GM19395 (cell line): ENCODE data around the gene PCIF1.

Experiments
- ATAC-seq: cut with Tn5 transposase; IDR thresholded peaks from one replicate; pipeline ENCODE4 v1.9.1; 2021; ENCODE audit warnings: mild to moderate bottlenecking, moderate library complexity; ENCODE audit not compliant: unreplicated experiment

Gene PCIF1

DNA sequence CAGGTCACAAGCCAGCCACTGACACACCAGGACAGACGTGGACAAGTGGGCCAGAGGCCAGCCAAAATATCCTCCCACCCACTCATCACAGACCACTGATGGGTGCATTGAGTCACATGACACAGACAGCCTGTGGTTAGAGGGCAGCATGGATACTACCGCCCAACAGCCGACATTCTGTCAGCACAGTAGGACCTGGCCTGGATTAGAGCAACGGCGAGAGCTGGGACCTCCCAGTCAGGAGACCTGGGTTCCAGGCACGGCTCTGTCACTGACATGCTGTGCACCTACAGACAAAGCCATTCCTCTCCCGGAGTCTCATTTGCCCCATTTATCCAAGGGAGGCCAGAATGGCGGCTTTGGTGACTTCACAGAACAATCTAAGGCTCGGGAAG, 29.5 kb downstream of the PCIF1 start:
- no peak for ATAC-seq

- ATAC-seq, result no peak
Observed at GRCh38 chr20:45965169-45966002, 30.9 kb downstream of the PCIF1 start.

- no peak for ATAC-seq
Observed at GRCh38 chr20:45967551-45968080, 33.1 kb downstream of the PCIF1 start.

DNA sequence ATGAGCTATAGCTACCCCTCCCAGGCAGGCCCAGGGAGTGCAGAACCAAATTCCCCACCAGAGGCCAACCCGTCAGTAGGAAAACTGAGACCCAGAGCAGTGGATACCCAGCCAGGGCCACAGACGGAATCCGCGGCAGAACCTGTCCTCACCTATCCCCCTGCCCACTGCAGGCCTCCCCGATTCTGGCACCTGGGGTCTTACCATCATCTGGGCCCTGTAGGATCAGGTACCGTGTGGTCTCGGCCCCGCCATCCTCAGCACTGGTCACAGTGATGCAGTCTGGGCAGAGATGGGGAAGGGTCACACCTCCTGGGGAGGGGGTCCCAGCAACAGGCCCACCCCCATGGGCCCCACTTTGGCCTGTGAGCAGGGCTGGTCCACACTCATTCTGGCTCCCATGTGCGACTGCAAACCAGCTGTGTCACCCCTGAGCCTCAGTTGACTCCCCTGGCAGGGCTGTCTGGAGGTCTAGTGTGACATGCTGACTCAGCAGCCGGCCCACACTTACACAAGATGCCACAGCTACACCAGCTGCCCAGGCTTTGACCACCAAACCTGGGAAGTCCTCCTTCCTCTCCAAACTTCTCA, 33.7 kb downstream of the PCIF1 start:
- ATAC-seq, result no peak

- no peak for ATAC-seq
Observed at GRCh38 chr20:45968801-45969711, 34.6 kb downstream of the PCIF1 start.

DNA sequence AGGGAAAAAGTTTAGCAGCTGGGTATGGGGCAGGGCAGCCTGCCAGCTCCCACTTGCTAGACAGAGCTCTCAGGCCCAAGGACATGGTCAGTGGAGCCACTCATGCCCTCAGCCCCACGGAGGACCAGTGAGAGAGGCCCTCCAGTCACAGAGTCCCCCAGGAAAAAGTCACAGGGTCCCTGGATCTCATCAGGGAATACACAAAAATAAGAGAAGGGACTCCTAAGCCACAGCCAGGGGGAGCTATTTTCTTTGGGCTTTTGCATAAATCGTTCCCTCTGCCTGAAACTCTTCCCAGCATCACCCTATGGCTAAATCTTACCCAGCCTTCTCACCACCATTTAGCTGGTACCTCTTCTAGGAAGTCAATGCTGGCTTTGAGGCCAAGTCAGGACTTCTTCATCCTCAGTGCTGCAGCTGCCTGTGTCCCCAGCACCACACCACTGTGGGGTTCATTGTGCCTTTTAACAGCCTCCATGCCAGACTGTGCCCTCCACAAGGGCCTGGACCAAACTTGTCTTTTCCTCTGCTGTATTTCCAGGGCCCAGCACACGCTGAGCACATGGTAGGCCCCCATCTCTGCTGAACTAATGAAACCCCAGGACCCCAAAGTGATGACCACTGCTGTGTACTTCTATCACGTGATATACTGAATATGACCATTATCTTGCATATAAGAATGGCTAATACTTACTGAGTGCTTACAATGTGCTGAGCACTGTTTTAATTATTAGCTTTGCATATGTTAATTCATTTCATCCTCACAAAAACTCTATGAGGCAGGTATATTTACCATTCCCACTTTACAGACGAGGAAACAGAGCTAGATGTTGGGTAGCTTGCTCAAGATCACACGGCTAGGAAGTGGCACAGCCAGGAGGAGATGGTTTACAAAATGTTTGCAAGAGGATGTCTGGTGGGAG, 35.5 kb downstream of the PCIF1 start:
- ATAC-seq, result no peak

DNA sequence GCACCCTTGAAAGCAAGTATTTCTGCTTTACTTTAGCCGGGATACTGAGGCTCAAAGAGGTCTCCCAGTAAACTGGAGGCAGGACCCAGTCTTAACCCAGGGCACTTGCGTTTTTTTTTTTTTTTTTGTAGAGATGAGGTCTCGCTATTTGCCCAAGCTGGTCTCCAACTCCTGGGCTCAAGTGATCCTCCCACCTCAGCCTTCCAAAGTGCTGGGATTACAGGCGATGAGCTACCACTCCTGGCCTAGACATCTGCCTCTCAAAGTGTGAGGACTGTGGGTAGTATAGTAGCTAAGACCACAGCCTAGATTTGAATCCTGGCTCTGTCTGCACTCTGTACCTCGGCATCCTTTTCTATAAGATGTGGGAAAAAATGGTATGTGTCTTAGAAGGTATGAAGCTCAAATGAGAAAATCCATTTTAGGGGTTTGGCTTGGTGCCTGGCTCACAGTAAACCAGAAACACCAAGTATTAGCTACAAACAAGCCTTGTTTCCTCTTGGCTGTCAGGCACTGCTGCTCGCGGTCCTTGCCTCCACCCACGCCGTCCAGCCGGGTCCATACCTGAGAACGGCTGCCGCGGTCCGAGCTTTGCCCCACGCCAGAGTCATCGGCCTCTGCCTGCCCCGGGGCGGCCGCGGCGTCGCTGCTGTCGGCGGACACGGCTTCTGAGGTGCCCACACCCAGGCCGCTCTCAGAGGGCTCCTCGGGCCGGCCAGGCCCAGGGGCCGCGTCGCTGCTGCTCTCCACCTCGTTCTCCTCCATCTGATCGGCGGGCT, 36.4 kb downstream of the PCIF1 start:
- peak; percentile 9 for ATAC-seq

GRCh38 chr20:45971425-45971674, 36.9 kb downstream of the PCIF1 start:
- ATAC-seq, result peak; percentile 35

DNA sequence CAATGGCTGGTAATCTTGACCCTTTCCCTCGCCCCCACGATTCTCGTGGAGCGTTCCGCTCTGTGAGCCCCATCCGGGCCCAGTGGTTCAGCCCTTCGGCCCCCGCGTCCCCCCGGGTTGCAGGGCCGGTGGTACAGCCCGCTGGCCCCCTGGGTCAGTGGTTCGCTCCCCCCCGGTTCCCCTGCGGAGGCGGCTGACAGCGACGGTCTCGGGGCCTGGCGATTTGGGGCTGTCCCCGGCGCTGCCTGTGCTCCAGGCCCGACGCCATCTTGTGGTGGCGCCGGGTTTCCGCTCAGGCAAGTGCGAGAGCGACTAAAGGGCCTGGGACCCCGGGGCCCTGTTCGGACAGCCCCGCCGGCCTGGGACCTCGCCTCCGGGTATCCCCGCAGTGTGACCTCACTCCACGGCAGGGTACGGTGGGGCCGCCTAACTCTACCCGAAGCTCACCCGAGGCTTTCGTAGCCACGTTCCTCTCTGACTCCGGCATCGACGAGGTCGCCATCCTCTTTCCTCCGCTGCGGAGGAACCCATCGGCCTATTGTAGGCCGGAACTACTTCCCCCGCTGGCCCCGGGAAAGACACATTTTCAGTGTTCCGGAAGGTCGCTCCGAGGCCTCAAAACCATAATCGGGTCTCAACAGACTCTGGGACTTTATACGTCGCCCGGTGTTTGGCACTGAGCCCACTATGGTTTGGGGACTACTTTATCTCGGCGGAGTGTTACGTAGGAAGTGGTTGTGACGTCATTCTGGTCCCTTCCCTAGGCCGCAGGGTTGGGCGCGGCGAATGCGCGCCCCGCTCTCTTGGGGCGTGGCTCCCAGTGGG, 37.4 kb downstream of the PCIF1 start, which contains the start of gene ZNF335:
Gene ZNF335 (minus strand): TSS at position 529 of the 825 bp plus-strand sequence. CDS start 793 bp downstream, outside the sequence.
- ATAC-seq, result peak; percentile 76

DNA sequence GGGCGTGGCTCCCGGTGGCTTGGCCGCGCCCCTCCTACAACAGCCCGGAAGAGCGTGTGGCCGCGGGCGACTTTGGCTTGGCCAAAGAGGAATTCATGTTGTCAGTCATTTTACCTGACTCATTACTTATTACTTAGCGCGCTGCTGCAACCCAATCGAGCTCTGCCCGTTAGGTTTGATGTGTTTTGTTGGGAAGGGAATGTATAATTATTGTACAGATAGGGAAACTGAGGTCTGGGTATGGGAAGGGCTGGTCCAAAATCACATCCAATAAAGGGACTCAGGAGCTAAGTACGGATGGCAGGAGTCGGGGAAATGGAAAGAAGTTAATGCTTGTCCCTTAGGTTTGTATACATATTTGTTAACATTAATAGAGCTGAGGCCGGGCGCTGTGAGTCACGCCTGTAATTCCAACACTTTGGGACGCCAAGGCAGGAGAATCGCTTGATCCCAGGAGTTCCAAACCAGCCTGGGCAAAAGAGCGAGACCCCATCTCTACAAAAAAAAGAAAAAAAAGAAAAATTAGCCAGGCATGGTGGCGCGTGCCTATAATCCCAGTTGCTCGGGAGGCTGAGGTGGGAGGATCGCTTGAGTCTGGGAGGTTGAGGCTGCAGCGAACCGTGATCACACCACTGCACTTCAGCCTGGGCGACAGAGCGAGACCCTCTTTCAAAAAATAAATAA, 38.2 kb downstream of the PCIF1 start:
- ATAC-seq, result no peak

- no peak for ATAC-seq
Observed at GRCh38 chr20:45974896-45975565, 40.5 kb downstream of the PCIF1 start.

DNA sequence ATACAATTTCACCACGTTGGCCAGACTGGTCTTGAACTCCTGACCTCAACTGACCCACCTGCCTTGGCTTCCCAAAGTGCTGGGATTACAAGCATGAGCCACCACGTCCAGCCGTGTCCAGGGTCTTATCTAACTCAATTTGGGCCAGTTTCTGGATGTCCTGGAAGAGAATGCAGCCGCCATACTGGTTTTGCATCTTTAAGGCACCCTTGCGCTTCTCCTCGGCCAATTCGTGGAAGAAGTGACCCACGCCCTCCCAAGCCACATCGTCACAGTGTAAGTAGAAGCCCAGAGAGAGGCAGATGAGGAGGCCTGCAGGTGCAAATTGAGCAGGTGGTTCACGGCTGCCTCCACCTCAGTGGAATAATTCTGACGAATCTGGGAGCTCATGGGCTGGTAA, 41.2 kb downstream of the PCIF1 start:
- no peak for ATAC-seq

DNA sequence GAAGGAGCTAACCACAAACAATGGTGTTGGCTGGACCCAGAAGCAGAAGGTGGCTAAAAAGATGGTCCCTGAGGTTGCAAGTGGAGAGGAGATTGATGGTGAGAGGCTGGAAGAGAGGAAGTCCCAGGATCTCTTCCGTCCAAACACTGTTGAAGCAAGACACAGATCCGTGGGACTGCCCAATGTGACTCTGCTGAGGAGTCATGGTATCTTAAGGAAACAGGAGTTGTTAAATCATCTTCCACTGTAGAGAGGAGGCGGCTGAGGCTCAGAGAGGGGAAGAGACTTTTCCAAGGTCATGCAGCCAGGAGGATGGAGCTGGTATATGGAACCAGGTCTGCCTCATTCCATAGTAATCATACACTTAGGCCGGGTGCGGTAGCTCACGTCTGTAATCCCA, 41.6 kb downstream of the PCIF1 start:
- ATAC-seq, result no peak

- no peak for ATAC-seq
Observed at GRCh38 chr20:45981261-45981660, 46.8 kb downstream of the PCIF1 start.

- ATAC-seq, result no peak
Observed at GRCh38 chr20:45983279-45983743, 48.8 kb downstream of the PCIF1 start.

DNA sequence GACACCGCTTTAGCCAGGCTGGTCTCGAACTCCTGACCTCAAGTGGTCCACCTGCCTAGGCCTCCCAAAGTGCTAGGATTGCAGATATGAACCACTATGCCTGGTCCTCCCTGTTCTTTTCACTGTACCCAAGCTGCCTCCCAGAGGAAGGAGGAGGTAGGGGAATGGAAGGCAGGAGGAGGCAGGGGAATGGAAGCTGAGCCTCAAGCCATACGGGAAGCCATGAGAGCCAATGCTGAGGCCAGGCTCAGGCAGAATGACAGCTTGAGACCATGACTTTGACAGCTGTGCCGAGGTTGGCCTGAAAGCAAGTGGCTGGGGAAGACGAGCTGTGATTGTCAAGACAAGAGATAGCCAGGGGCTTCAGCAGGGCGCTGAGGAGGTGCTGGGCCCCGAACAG, 51.1 kb downstream of the PCIF1 start:
- ATAC-seq, result no peak

DNA sequence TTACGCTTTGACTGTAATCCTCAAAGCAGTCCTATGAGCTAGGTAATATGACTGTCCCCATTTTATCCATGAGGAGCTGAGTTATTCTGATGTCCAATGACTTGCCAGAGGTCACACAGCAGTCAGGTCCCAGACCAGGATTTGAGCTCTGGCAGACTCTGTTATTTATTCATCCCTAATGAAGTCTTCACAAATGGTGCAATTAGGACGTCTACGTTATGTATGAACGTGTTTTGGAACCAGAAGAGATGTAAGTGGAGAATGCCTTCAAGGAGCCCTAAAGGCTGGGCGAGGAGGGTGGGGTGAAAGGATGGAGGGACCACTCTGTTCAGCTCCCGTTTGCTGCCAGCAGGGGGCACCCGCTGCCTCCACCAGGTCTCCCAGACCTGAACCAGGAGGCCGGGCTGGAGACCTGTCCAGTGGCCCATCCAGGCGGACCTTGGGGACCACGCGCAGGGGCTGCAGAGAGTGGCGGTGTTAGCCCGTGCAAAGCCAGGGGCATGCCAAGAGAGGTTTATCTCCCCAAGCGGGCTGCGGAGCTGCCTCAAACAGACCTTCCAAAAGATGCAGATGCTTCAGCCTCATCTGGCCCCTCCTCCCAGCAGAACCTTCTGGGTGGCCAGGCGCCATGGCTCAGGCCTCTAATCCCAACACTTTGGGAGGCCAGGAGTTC, 52.8 kb downstream of the PCIF1 start:
- no peak for ATAC-seq
